ENCODE measurements around the gene TECPR1.

The TECPR1 gene

DNA sequence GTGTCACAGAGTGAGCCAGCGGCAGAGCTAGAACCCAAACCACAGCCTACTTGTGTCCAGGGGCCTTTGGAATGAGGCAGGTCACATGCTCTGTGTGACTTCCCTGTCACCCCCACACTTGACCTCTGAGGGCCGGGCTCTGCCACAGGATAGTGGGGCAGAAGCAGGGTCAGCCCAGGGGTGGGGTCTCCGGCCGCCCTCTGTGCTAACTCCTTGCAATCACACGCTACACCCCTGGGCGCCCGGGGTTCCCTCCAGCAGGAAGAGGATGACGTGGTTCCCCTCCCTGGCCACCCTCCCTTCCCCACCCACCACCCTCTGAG lies 19.8 kb downstream of the TECPR1 start:
- DNase-seq (ENCODE audit: low read depth in 1 of 2, low spot score in 1 of 2) = no peak
- H3K27ac ChIP-seq (replicated peaks) = no peak overlapping the region
- no peak overlapping the region for H3K4me3 ChIP-seq (replicated peaks; ENCODE audit: insufficient read depth, low read length)
- TF ChIP-seq GABPA (IDR thresholded peaks at IDR 0.05; ENCODE audit: low read depth) = no peak
- TF ChIP-seq, protein P1, sequence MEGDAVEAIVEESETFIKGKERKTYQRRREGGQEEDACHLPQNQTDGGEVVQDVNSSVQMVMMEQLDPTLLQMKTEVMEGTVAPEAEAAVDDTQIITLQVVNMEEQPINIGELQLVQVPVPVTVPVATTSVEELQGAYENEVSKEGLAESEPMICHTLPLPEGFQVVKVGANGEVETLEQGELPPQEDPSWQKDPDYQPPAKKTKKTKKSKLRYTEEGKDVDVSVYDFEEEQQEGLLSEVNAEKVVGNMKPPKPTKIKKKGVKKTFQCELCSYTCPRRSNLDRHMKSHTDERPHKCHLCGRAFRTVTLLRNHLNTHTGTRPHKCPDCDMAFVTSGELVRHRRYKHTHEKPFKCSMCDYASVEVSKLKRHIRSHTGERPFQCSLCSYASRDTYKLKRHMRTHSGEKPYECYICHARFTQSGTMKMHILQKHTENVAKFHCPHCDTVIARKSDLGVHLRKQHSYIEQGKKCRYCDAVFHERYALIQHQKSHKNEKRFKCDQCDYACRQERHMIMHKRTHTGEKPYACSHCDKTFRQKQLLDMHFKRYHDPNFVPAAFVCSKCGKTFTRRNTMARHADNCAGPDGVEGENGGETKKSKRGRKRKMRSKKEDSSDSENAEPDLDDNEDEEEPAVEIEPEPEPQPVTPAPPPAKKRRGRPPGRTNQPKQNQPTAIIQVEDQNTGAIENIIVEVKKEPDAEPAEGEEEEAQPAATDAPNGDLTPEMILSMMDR (IDR thresholded peaks at IDR 0.05; ENCODE audit: insufficient read depth, low read length) = no peak
- no peaks in the 10 kb centered on the region for H3K27me3 ChIP-seq (ENCODE audit: insufficient read depth, poor library complexity, severe bottlenecking)

DNA sequence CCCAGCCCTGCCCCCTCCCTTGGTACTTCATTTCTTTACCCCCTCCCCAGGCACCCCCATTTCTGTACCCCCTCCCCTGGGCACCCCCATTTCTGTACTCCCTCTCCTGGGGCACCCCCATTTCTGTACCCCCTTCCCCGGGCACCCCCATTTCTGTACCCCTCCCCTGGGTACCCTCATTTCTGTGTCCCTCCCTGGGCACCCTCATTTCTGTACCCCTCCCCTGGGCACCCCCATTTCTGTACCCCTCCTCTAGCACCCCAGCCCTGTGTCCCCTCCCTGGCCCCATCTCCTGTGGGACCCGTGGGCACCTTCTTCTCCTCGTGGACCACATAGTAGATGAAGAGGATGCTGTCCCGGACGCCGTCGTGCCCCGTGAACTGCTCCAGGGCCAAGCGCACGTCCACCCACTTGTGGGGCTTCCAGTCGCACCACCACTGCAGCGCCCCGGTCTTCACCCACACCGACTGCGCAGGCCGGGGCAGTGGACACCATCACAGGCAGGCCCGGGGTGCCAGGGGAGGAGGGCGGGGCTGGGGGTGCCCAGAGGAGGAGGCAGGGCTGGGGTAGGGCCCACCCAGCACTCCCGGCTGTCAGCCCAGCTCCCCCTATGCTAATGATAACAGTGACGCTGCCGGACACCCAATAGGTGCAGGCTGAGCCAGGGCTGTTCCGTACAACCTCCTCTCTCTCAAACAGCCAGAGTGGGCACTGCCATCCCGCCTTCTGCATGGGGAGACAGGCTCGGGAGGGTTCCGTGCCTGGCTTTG lies 20.4 kb downstream of the TECPR1 start:
- no peak for DNase-seq (ENCODE audit: low read depth in 1 of 2, low spot score in 1 of 2)
- H3K27me3 ChIP-seq (ENCODE audit: insufficient read depth, poor library complexity, severe bottlenecking) = no peaks in the 10 kb centered on the region
- no peak overlapping the region for H3K27ac ChIP-seq (replicated peaks)
- H3K4me3 ChIP-seq (replicated peaks; ENCODE audit: insufficient read depth, low read length) = no peak overlapping the region
- TF ChIP-seq, protein P2, sequence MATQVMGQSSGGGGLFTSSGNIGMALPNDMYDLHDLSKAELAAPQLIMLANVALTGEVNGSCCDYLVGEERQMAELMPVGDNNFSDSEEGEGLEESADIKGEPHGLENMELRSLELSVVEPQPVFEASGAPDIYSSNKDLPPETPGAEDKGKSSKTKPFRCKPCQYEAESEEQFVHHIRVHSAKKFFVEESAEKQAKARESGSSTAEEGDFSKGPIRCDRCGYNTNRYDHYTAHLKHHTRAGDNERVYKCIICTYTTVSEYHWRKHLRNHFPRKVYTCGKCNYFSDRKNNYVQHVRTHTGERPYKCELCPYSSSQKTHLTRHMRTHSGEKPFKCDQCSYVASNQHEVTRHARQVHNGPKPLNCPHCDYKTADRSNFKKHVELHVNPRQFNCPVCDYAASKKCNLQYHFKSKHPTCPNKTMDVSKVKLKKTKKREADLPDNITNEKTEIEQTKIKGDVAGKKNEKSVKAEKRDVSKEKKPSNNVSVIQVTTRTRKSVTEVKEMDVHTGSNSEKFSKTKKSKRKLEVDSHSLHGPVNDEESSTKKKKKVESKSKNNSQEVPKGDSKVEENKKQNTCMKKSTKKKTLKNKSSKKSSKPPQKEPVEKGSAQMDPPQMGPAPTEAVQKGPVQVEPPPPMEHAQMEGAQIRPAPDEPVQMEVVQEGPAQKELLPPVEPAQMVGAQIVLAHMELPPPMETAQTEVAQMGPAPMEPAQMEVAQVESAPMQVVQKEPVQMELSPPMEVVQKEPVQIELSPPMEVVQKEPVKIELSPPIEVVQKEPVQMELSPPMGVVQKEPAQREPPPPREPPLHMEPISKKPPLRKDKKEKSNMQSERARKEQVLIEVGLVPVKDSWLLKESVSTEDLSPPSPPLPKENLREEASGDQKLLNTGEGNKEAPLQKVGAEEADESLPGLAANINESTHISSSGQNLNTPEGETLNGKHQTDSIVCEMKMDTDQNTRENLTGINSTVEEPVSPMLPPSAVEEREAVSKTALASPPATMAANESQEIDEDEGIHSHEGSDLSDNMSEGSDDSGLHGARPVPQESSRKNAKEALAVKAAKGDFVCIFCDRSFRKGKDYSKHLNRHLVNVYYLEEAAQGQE (IDR thresholded peaks at IDR 0.05; ENCODE audit: insufficient replicate concordance, low read depth) = no peak
- TF ChIP-seq, protein P1 (IDR thresholded peaks at IDR 0.05; ENCODE audit: insufficient read depth, low read length) = no peak
- TF ChIP-seq POLR2AphosphoS5 (IDR thresholded peaks at IDR 0.05; ENCODE audit: low read depth) (no peak), SPI1 (IDR thresholded peaks at IDR 0.05; ENCODE audit: borderline replicate concordance, low read depth) (no peak), GABPA (IDR thresholded peaks at IDR 0.05; ENCODE audit: low read depth) (no peak)

DNA sequence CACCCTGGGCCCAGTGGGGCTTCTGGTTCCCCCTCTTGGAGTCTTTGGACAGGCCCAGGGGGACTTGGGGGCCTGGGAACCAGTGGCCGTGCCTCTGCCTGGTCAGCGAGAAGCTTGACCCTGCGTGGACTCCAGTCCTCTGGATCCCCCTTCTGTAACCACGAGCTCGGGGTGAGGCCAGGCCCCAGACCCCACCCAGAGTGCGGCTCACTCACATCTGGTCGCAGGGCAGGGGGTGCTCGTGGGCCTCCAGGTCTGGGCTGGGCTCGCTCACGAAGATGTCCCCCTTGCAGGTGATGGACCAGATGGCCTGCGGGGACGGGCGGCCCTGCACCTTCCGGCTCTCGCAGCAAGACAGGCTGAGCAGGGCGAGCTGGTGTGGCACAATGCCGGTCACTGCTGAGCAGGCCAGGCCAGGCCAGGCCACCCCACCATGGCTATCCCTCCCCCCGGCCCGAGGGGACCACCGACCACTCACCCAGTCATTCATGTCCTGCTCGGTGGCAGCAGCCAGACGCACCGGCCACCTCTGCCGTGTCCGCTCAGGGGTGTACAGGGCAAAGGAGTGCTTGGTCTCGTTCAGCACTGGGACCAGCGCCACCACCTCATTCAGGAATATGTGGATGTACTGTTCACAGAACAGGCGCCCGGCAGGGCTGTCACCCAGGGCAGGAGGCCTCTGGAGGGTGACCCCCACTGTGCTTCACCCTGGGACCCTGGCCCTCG lies 21.1 kb downstream of the TECPR1 start:
- H3K4me3 ChIP-seq (replicated peaks; ENCODE audit: insufficient read depth, low read length) = no peak overlapping the region
- no peak overlapping the region for H3K27ac ChIP-seq (replicated peaks)
- DNase-seq (ENCODE audit: low read depth in 1 of 2, low spot score in 1 of 2) = no peak
- H3K27me3 ChIP-seq (ENCODE audit: insufficient read depth, poor library complexity, severe bottlenecking) = no peaks in the 10 kb centered on the region
- TF ChIP-seq POLR2AphosphoS5 (IDR thresholded peaks at IDR 0.05; ENCODE audit: low read depth) (no peak), SPI1 (IDR thresholded peaks at IDR 0.05; ENCODE audit: borderline replicate concordance, low read depth) (no peak), GABPA (IDR thresholded peaks at IDR 0.05; ENCODE audit: low read depth) (no peak)
- TF ChIP-seq, protein P1 (IDR thresholded peaks at IDR 0.05; ENCODE audit: insufficient read depth, low read length) = no peak
- TF ChIP-seq, protein P2 (IDR thresholded peaks at IDR 0.05; ENCODE audit: insufficient replicate concordance, low read depth) = no peak
